Measurements from ENCODE around the gene SCML2. TPM values are rescaled to one million over a fixed set of nuclear protein-coding genes. Genes with fewer than 3 reads are reported as not detected.

The SCML2 gene
- total and polyA plus RNA-seq, 4 donors, result 0.64 to 6.0 (median 0.84) TPM

DNA sequence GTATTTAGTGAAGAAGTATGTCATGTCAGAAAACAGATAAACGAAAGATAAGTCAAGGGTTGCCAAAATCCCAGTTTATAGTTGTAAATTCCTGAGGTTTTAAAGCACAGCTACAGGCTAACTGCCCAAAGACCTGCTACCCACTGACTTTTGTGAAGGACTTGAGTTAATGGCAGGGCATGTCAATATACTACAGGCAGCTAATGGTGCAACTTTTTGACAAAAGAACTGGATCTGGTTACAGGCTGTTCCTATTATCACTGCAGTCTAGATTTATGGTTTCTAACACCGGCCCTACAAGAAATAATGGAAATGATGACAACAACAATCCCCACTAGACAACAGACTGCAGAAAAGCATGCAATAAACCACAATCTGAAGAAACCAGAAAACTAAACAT is 6.4 kb downstream of the SCML2 start:
- 32 to 58% methylated on average over 2 of the region's 2 CpGs for WGBS, 2 donors
- ATAC-seq (ENCODE audit: insufficient read depth, low FRiP score), result no peak
- no peaks in the 10 kb centered on the region for H3K36me3 ChIP-seq (ENCODE audit: control insufficient read depth in 4 of 4, insufficient read depth in 4 of 4, low read length in 4 of 4)
- H3K27ac ChIP-seq (ENCODE audit: low read depth in 1 of 2, low read length in 1 of 2), result no peak overlapping the region
- H3K9me3 ChIP-seq (ENCODE audit: control insufficient read depth in 4 of 4, insufficient read depth in 3 of 4, low read length in 3 of 4), result no peaks in the 10 kb centered on the region
- peaks cover 3 to 7% (median 3%) of the 10 kb centered on the region in 3 donors for H3K27me3 ChIP-seq (ENCODE audit: control insufficient read depth in 3 of 3, insufficient read depth in 3 of 3, low read length in 2 of 3)
- no peak overlapping the region for H3K4me3 ChIP-seq
- H3K9ac ChIP-seq (ENCODE audit: insufficient read depth in 1 of 2, low read length in 2 of 2), result no peak overlapping the region
- no peak for TF ChIP-seq CTCF (IDR thresholded peaks at IDR 0.05; ENCODE audit: control extremely low read depth, extremely low read depth)
- H3K4me1 ChIP-seq (ENCODE audit: control insufficient read depth in 5 of 5, insufficient read depth in 5 of 5, low read length in 5 of 5), result no peaks in the 10 kb centered on the region
- DNase-seq, result no peak

- ATAC-seq (ENCODE audit: insufficient read depth, low FRiP score) (no peak), DNase-seq (no peak)
- Histone ChIP-seq H3K9me3 (ENCODE audit: control insufficient read depth in 4 of 4, insufficient read depth in 3 of 4, low read length in 3 of 4) (no peaks in the 10 kb centered on the region), H3K9ac (ENCODE audit: insufficient read depth in 1 of 2, low read length in 2 of 2) (no peak overlapping the region), H3K27me3 (ENCODE audit: control insufficient read depth in 3 of 3, insufficient read depth in 3 of 3, low read length in 2 of 3) (peaks cover 0 to 5% (median 4%) of the 10 kb centered on the region in 3 donors), H3K4me1 (ENCODE audit: control insufficient read depth in 5 of 5, insufficient read depth in 5 of 5, low read length in 5 of 5) (no peaks in the 10 kb centered on the region), H3K27ac (ENCODE audit: low read depth in 1 of 2, low read length in 1 of 2) (no peak overlapping the region), H3K4me3 (no peak overlapping the region), H3K36me3 (ENCODE audit: control insufficient read depth in 4 of 4, insufficient read depth in 4 of 4, low read length in 4 of 4) (peaks cover 0 to 5% (median 1%) of the 10 kb centered on the region in 4 donors)
- 89 to 96% methylated on average over 4 of the region's 4 CpGs for WGBS, 2 donors
- TF ChIP-seq CTCF (IDR thresholded peaks at IDR 0.05; ENCODE audit: control extremely low read depth, extremely low read depth), result no peak
Observed at GRCh38 chrX:18309401-18309800, 45.1 kb downstream of the SCML2 start.

- H3K4me1 ChIP-seq (ENCODE audit: control insufficient read depth in 5 of 5, insufficient read depth in 5 of 5, low read length in 5 of 5), result no peaks in the 10 kb centered on the region
- no peak overlapping the region for H3K9ac ChIP-seq (ENCODE audit: insufficient read depth in 1 of 2, low read length in 2 of 2)
- ATAC-seq (ENCODE audit: insufficient read depth, low FRiP score), result no peak
- H3K36me3 ChIP-seq (ENCODE audit: control insufficient read depth in 4 of 4, insufficient read depth in 4 of 4, low read length in 4 of 4), result no peaks in the 10 kb centered on the region
- H3K9me3 ChIP-seq (ENCODE audit: control insufficient read depth in 4 of 4, insufficient read depth in 3 of 4, low read length in 3 of 4), result peaks cover 0 to 7% (median 3%) of the 10 kb centered on the region in 4 donors
- H3K27ac ChIP-seq (ENCODE audit: low read depth in 1 of 2, low read length in 1 of 2), result no peak overlapping the region
- no peak for DNase-seq
- WGBS, 2 donors, result 30 to 52% methylated on average over 2 of the region's 2 CpGs
- TF ChIP-seq CTCF (IDR thresholded peaks at IDR 0.05; ENCODE audit: control extremely low read depth, extremely low read depth), result no peak
- H3K4me3 ChIP-seq, result no peak overlapping the region
- H3K27me3 ChIP-seq (ENCODE audit: control insufficient read depth in 3 of 3, insufficient read depth in 3 of 3, low read length in 2 of 3), result no peaks in the 10 kb centered on the region
Observed at GRCh38 chrX:18297251-18297650, 57.2 kb downstream of the SCML2 start.

DNA sequence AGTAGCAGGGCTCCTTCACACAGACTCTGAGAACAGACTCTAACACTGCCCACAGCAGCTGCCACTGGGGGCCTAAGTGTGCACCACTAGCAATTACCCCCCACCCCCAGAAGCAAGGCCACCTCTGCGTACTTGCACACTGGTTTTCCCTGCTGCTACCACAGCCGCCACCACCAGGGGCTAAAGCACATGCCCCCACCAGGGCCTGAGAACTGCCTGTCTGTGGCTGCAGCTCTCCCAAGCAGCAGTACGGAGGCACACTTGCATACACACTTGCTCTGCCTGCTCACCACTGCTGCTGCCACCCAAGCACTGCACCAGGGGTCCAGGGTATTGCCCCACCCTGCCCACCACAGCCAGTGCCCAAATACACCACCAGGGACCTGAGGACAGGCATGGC is 59.6 kb downstream of the SCML2 start:
- no peaks in the 10 kb centered on the region for H3K4me1 ChIP-seq (ENCODE audit: control insufficient read depth in 5 of 5, insufficient read depth in 5 of 5, low read length in 5 of 5)
- H3K27me3 ChIP-seq (ENCODE audit: control insufficient read depth in 3 of 3, insufficient read depth in 3 of 3, low read length in 2 of 3), result peaks cover 0 to 3% (median 0%) of the 10 kb centered on the region in 3 donors
- 78 to 100% methylated on average over 2 to 3 of the region's 3 CpGs for WGBS, 2 donors
- H3K9ac ChIP-seq (ENCODE audit: insufficient read depth in 1 of 2, low read length in 2 of 2), result no peak overlapping the region
- no peak overlapping the region for H3K4me3 ChIP-seq
- no peak for TF ChIP-seq CTCF (IDR thresholded peaks at IDR 0.05; ENCODE audit: control extremely low read depth, extremely low read depth)
- peaks cover 0 to 7% (median 3%) of the 10 kb centered on the region in 4 donors for H3K9me3 ChIP-seq (ENCODE audit: control insufficient read depth in 4 of 4, insufficient read depth in 3 of 4, low read length in 3 of 4)
- H3K27ac ChIP-seq (ENCODE audit: low read depth in 1 of 2, low read length in 1 of 2), result no peak overlapping the region
- no peak for DNase-seq
- ATAC-seq (ENCODE audit: insufficient read depth, low FRiP score), result no peak
- no peaks in the 10 kb centered on the region for H3K36me3 ChIP-seq (ENCODE audit: control insufficient read depth in 4 of 4, insufficient read depth in 4 of 4, low read length in 4 of 4)

Data from lung (tissue), 12 donors.